Activated CD4-positive, alpha-beta T cell treated with anti-CD3 and anti-CD28 coated beads, Interleukin-2, amount 50 U/mL, for 4 hours (primary cell): ENCODE data around the gene ASTN2.

Experiments used
- DNase-seq, 2 experiments: peaks; one replicate each; pipeline ENCODE4 v3.0.0-alpha.2; 2020

ASTN2 gene

DNA sequence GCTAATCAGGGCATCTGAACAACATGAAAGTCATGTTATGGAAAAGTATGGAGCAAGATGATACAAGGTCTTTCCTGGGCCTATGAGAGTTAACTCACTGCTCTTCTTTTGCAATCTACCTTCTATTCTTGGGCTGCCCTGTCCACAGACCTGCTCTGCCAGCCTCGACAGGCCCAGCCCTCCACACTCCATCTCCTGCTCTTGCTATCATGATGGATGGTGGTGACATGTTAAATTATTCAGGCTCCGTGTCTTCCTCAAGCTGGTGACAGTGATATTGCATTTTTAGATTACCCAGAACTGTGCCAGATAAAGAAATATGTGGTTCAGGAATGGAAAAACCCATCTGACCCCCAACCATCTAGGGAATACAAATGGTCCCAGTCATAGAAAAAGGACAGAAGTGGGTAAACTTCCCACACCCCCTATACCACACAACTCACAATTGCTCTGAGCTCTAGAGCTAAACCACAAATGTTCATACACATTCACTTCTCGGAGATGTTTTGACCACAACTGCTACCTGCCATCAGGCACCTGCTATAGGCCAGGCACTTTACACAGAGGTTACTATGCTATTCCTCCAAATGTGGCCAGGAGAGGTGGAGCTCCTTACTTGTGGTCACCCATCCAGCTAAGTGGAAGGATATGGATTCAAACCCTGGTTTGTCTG is 311.3 kb downstream of the ASTN2 start:
- DNase-seq: no peak

DNA sequence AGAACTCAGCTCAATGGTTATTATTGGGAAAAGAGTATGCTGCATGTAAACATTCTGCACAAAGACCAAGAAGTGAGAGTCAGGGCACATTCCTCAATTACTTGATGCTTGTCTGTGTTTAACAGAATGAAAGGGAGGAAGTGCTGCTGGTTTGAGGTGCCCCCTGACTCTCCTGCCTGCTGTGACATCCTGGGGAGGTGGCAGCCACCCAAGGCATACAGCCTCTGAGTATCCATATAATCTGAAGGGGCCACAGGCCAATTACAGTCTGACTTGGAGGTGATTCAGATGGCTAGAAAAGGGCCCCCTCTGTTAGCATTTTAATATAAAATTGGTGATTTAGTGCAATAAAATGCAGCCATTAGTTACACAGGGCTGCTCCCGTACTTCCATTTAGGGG is 313.8 kb downstream of the ASTN2 start:
- DNase-seq: no peak

DNA sequence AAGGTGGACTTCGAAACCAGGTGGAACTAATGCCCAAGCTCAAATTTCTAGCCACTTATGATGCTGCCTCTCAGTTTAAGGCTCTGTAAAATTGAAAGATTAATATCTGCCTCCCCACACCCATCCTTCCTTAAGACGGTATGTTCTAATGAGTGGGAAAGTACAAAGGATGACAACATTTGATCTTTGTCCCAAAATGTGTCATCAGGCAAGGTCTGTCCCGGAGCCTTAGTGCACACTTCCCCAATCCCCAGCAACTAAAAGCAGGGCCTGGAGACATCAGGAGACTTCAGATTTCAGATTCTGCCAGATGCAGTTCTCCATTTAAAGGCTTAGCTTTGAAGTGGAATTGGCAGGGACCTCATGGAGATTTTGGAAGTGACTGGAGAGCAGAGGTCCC is 316.5 kb downstream of the ASTN2 start:
- no peak for DNase-seq

DNA sequence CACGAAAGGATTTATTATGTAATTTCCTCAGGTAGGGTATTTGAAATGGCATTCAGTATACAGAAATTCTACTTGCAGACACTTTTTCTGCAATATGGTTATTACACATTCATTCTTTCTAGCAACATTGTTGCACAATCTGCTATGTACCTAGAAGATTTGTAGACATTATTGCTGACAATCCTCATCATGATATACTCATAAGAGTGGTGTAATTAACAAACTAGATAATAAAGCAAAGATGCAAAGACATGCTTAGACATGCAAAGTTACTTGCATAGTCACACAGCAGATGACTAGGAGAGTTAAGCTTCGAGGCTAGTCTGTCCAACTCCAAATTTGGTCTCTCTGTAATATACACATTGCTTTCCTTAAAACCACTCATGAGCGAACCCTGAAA is 317.1 kb downstream of the ASTN2 start:
- DNase-seq: no peak

DNA sequence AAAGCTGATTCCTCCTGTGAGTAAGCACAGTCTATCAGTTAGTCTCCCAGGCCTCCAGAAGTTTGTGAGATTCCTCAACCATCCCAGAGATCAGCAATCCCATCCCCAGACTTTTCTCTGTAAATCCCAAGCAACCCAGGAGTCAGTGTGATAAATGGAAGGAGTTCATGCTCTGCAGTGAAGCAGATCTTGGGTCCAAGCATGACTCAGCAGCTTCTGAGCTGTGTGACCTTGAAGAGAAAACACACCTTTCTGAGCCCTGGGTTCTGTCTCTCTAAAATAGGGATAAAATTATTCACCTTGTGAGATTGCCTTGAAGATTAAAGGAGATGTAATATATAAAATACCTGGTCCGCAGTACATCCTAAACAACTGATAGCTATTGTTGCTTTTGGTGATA is 318.7 kb downstream of the ASTN2 start:
- no peak for DNase-seq

DNA sequence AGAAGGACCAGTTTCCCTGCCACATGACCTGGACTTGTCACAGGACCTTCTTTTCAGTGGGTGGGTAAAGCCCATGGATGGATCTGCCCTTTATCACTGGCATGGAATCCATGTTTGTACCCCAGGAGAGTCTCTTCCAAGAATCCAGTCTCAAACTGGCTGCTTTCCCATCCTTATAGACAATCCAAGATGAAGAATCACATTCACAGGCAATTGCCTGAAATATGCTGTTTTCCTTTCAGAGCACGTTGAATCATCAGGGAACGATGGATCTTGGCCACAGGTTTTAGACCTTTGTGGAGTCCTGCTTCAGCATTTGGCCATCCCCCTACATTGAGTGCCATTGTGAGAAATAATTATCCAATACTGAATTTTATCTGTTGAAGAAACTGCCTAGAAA is 319.8 kb downstream of the ASTN2 start:
- DNase-seq: no peak

DNA sequence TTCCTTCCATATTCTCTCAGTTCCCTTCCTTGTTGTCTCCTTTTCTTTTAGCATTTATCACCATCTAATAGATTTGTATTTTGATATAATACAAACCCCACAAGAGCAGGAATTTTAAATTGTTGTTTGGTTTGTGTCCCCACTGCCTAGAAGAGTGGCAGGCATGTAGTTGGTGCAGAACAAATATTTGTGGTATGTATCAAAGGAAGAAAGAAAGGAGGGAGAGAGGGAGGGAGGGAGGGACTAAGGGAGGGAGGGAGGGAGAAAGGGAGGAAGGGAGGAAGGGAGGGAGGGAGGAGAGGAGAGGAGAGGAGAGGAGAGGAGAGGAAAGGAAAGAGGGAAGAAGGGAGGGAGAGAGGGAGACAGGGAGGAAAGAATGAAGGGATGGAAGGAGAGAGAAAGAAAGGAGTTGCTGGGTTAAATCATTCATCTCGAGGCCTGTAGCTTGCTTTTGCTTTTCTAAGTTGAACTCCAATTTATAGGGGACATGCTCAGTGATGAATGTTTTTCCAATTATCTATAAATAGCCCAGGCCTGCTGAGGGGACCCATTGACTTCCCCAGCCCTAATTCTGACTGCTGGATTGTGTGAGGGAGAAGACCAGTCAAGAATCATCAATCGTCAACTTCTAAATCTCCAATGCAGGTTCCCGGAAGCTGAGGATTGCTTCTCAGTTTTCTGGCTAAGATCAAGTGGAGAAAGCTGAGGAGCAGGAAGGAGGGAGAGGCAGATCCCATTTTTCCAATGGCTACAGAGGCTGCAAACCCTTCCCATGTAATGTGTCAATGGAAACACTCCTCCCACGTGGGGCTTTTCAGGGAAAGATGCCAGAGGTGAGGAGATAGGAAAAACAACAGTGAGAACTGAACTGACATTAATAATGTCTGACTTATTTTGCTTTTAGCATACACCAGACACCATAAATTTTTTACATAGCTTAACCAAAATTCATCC is 320.7 kb downstream of the ASTN2 start:
- DNase-seq: no peak

DNA sequence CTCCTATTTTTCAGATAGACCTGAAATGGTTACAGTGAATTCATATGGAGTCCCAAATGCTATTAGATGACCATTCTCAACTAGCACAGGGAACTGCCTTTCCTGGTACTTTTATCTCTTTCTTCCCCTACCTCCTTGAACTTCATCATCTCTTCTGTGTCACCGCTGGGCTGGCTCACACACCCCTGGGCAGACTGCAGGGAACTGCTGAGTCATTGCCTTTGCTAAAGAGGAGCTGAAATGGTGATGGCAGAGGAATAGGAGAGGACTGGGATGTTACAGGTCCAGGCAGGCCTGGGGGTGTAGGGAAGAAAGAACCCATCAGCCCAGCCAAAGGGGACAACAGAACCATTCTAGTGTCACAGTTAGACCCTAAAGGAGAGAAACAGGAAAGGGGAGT is 322.3 kb downstream of the ASTN2 start:
- DNase-seq: no peak

DNA sequence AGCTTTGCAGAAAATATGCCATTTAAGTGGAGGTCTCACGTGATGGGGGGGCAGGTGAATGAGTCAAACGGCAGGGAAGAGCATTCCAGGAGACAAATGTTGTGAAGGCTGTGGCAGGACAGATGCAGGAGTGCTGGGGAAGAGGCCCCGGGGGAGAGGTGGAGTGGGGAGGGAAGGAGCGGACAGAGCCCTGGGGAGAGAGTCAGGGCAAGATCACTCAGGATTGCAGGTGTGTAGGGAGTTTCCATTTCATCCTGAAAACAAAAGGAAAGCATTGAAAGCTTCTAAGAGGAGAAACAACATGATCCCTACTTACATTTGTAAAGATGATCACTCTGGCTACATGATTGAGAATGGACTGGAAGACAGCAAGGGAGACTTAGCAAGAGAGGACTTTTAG is 323.3 kb downstream of the ASTN2 start:
- DNase-seq: no peak

DNA sequence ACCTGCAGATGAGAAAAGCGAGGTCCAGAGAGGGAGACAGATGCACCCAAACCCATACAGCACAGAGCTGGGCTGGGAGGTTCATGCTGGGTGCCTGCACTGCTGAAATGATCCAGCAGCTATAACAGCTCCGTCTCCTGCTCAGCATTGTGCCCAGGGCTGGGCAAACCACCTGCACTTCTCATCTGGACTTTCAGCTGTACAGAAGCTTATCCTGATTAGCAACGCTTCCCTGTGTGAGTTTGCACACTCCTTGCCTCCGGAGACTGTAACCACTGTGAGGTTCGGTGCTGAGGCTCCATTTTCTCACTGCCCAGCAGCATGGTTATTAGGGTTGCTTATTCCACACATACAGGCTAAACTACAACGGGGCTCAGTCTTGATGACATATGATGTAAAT is 326.1 kb downstream of the ASTN2 start:
- DNase-seq: no peak

DNA sequence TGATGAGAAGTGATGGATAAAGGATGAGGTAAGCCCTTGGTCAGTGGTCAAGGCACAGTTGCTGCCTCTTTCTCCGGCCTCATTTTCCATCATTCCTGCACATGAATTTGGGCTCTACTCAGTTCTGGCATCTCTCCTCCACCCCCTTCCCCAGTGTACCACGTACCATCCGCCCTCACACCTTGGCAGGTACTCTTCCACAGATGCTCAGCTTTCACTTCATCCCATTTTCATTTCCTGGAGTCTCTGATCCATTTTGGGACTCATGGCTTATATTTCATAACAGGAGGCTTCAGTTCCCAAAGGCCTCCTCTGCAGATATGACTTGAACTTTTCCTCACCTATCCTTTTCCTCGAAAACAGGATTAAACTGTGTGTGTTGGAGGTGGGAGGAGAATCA is 326.7 kb downstream of the ASTN2 start:
- no peak for DNase-seq

DNA sequence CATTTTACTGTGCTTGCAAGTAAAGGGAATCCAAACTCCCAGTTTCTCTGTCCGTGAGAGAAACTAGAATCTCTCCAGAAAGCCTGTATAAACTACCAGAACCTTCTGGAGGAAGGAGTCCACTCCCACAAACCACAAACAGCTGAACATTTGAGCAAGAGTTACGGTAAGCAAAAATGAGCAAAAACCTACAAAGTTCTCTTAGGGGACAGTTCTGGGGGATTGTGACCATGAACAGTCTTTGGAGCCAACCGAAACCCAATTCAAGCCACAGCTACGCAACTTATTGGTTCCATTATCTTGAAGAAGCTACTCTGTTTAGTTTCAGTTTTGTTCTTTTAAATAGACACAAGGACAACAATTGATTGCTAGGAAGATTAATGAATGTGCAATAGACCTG is 330.6 kb downstream of the ASTN2 start:
- DNase-seq: no peak

DNA sequence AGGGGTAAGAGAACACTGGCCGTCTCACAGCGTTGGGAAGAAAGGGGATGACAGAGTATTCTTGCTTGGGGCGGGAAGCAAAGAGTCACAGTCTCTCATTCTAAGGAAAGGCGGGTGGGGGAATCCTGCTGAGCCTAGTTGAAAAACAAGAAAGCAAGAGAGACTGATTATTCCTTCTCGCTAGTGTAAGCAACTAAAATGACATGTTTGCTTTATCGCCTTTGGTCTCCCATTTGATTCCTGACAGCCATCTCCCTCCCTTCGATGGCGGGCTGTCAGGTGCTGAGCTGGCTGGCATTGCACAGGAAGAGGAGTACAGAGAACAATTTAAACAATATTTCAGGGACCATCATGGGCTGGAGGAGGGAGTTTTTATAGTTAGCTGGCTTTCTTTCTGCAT is 331.3 kb downstream of the ASTN2 start:
- DNase-seq: no peak

DNA sequence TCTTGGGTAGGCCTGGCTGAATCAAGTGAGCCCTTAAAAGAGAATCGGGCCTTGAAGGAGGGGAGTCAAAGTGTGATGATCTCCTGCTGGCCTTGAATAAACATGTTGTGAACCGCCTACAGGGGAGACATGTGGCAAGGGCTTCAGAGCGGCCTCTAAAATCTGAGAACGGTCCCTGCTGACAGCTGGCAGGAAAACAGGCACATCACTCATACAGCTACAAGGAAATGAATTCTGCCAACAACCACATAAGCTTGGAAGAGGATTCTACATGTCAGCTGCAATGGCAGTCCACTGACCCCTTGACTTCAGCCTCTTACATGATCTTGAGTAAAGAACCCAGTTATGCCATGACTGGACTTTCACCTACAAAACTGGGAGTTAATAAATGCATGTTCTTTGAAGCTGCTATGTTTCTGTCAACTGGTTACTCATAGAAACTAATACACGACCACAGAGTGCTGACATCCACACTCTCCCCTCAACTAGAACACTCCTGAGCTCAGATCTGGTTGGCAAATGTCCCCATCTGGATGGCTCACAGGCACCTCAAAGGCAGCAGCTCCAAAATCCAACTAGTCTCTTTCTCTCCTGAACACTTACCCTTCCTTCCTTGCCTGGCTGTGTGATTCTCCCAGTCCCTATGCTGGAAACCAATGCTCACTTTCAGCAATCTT is 333.1 kb downstream of the ASTN2 start:
- DNase-seq: no peak

DNA sequence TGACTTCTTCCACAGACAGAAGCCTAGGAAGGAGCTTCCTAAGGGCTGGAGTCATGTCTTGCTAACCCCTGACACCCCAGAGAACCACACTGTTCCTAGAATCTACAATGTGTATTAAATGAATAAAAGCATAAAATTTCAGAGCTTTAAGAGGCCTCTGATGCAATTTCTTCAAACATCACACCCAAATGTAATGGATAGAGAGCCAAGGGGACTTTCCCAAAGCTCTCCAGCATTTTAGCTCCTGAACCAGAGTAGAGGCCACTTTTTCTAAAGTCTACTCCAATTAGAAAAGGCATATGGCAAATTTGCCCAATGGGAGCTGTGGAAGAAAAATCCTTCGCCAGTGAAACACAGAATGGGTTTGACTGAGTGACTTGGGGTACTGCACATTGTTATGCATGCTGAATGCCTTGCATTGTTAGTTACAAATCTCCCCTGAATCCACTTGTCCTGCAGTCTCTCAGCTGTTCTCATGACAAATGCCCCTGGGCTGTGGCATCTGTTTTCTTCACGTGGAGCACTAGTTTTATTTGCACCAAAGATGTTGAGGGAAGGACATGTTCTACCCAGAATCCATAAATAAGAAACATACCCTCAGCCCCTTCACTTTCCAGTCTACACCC is 334.0 kb downstream of the ASTN2 start:
- DNase-seq: no peak

DNA sequence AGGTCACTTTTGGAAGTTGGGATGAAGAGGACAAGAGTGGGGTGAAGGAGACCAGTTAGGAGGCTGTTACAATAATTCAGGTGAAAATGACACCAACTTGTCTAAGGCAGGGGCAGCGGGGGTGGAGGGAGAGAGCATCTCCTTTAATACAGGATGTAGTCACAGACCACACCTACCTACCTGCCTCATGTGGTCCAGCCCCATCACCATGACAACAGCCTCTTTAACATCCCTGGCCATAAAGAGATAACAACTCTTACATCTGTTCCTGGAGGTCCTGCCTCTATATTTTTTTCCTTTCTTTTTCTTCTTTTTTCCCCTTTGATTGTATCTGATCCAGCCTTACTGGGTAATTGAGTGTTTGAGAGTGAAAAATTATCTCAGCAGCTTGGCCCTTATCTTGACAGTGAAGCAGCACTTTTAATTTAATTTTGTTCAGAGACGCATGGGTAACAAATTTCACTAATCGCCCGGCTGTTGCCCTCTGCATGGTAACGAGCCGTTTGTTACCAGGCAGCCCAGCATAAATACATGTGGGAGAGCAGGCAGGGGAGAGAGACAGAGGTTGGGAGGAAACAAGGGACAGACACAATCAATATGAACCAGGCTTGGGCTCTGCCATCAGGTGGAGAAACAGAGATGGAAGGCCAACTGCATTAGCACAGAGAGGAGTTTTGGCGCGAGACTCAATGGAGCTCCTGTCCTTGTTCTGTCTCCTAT is 338.1 kb downstream of the ASTN2 start:
- no peak for DNase-seq

DNA sequence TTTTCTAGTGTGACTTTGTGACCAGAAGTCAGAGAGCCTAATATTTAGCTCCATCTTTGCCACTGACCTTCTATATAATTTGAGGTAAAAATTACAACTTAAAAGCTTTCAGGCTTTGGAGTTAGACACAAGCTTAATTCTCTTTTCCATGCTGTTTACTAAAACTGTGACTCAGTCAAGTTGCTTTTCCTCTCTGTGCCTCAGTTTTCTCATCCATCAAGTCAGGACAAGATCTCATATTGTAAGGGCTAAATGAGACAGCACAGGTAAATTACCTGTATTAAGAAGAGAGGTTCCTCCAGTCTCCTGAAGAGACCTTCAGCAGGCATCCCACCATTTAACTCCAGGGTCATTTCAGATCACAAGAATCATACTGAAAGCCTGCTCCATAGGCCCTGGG is 339.2 kb downstream of the ASTN2 start:
- DNase-seq: no peak

DNA sequence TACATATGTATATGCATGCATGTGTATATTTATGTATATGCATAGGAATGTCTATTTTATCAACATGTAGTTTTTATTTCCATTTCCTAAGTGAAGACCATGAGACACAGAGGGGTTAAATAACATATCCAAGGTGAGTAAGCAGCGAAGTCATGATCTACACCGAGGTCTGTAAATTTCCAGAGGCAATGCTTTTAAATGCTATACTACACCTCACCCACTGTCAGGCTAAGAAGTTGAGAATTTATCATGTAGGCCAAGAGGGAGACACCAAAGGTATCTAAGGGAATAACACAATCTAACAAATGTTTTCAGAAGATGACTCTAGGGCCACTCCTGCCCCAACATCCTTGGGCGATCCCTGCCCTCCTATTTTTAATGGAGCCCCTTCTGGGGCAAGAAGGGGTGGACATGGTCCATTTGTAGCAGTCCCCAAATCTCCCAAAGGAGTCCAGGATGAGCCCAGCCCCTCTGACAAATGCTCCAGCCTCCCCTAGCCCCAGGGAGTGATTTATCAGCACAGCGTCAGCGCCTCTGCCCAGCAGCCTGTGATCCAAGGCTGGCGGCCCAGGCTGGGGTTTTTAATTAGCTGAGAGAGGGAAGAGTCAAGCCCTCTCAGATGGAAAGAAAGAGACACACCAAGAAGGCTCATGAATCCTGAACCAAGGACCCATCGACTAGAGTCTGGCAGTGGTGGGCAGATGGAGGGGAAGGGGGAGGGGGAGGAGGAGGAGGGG is 339.9 kb downstream of the ASTN2 start:
- no peak for DNase-seq

DNA sequence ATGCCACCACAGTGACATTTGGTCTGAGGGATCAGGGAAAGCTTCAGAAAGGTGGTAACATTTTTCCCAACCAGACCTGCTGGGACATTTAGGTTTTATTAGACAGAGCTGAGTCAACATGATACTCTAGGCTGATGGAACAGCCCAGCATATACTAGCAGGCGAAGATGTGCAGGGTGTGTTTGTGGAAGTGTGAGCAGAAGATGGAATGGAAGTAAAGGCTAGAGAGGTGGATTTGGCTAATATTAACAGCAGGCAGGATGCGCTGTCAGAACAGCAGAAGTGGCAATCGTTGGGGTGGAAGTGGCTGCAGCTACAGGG is 340.6 kb downstream of the ASTN2 start:
- DNase-seq: no peak

DNA sequence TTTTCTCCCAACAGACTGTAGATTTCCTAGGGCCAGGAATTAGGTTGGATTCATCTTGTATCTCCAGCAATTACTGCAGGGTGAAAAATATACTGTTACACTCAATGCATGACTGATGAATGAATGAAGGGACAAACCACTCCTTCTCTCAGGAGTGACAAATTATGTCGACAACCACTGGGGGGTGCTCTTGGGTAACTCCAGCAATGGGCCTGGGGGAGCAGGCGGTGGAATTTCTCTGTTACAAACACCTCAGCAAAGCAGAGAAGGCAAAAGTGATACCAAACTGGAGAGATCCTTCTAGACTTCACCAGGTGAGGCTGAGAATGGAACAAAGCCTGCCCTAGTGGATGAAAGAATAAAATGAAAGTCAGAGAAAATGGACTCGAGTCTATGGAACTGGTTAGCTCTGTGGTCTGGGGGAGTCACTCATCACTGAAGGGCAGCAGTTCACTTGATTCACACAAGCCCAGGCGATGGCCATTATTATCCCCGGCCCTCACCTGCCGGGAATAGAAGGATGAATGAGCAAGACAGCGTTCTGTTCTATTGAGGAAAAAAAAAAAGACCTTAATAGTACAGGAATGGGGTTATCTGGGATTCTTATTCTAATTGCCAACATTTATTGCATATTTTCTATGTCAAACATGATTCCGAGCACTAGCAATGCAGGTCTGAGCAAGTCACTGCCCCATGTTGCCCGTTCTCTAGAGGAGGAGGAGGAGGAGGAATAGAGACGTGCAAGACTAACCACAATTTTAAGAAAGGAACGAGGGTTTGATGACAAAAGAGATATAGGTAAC is 341.1 kb downstream of the ASTN2 start:
- DNase-seq: no peak

DNA sequence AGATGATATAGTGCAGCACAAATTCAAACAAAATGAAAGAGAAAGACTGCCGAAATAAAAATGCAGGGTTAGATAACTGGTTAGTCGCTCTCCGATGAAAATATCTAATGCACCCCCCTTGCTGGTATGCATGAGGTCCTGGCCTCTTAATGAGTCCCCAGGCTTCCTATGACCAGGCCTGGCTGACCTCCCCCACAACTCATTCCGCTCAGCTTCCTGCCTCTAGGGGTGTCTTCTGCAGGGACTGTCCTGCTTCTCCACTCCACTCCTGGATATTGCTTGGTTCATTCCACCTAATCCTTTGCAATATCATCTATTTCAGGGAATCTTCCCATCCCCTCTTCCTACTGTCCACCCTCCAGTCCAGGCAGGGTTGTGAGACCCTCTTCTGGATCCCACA is 341.8 kb downstream of the ASTN2 start:
- DNase-seq: no peak
